HG03432 (cell line): Measurements from ENCODE around the gene COX14.

Experiments used
- ATAC-seq: cut with Tn5 transposase; IDR thresholded peaks from one replicate; pipeline ENCODE4 v1.9.1; 2021; ENCODE audit warnings: mild to moderate bottlenecking, moderate library complexity; ENCODE audit not compliant: unreplicated experiment

Gene COX14

DNA sequence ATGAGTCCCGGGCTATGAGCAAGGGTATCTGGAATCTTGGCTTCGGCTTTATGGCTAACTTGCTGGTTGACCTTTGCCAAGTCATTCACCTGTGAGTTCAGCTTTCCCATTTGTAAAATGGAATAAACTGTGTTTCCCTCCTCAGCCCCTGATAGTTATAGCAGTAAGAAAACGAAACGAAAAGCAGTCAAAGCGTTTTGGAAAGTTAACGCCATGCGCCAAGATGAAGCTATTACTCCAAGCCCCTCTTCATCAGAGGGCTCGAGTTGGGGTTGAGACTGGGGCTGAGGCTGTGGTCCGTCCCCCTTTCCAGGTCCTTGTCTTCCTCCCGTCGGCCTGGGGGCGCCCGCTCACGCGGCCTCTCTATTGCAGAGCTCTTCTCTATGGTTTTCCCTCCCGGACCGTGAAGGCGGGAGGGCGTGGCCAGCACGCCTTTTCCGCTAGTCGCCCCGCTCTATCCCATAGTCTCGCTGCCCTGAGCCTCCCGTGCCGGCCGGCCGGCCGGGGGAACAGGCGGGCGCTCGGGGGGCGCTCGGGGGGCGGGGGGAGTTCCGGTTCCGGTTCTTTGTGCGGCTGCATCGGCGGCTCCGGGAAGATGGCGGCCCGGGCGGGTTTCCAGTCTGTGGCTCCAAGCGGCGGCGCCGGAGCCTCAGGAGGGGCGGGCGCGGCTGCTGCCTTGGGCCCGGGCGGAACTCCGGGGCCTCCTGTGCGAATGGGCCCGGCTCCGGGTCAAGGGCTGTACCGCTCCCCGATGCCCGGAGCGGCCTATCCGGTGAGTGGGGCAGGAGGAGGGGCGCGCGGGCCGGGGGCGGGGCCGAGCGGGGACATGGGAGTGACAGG lies 27.0 kb upstream of the COX14 start, which contains the start of gene SMARCD1:
Gene SMARCD1, plus strand, starts transcription at position 568 of the 840 bp plus-strand sequence. Its CDS starts 28 bp downstream, at position 596.
- ATAC-seq = peak; percentile 83

DNA sequence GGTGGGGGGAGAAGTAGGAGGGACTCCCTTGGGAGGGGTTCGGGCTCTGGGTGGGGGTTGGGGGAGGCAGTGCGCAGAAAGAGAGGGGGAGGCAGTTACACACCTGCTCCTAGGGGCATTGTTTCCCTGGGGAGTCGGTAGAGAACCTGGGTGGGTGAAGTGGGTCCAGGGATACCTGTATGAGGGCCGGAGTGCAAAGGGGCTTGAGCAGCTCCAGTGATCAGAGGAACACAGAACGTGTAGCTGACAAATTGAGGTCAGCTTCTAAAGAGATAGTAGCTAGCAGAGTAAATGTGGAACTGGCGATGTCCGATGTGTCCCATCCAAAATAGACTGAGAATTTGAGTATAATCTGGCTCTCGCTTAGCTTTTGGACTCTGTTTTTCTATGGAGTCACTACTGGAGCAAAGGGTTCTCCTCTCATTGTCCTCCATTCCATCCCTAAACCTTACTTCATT lies 26.4 kb upstream of the COX14 start:
- peak; percentile 3 for ATAC-seq

DNA sequence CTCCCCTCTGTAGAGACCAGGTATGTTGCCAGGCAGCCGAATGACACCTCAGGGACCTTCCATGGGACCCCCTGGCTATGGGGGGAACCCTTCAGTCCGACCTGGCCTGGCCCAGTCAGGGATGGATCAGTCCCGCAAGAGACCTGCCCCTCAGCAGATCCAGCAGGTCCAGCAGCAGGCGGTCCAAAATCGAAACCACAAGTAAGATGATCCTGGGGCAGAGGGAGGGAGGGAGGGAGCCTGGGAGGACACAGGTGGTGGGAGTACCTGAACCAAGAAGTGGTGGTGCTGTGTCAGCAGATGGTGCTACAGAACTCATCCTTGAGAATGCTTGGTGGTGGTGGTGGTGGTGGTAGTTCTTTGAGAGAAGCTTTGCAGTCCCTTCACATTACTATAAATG lies 25.9 kb upstream of the COX14 start:
- no peak for ATAC-seq

DNA sequence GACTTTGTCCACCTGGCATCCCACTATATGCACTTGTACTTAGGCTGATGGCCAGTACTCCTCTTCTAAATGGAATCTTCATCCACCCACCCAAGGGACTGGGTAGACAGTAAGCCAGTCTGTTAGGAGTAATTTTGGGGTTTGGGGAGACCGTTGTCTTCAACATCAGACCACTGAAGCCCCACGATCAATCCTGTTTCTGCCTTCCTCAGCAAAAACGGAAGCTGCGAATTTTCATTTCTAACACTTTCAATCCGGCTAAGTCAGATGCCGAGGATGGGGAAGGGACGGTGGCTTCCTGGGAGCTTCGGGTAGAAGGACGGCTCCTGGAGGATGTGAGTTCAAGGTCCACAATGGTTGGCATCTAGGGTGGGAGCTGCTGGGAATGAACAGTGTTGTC lies 24.9 kb upstream of the COX14 start:
- no peak for ATAC-seq

DNA sequence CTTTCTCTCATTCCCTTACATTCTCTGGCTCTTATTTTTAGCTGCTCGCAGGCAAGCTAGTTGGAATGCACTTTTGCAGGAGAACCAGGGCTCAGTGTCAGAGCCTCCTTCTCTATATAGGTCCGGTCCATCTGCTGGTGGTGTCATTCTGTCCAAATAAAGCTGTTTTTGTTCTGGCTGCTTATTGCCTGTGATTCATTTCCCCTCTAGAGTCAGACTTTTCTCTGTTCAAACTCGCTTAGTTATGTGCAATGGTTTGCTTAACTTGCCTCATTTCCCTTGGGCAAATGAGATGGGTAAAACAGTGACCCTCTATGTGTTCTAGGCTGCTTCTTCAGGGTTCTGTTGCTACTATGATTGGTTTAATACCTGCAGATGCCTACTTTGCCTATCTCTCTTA lies 24.0 kb upstream of the COX14 start:
- ATAC-seq = no peak

DNA sequence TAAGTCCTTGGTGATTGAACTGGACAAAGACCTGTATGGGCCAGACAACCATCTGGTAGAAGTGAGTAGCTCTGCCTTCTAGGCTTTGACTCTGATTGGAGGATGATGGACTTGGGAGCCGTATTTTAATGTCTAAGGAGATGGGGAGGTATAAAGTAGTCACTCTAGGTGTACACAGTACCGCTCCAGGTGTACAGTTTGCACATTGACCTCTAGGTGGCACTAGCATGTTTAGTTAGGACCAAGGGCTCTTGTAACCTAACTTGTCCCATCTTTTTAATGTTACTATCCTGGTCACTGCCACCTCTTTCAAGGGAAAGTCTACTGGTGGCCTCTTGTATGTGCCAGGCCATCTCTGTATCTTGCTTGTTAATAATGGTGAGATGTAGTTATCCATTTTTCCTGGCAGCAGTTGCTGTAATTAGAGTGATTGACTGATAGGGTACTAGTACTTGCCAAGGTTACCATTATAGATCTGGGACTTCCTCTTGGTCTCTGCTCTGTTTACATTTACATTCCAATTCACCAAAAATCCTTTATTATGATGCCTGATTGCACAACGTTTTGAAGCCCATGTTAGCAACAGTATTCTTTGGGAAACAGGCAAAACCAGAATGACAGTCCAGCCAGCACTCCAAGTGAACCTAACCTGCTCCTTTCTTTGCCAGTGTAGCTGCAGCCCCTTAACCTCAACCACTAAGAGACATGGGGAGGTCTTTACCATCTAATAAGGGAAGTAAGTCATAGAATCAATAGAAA lies 23.3 kb upstream of the COX14 start:
- no peak for ATAC-seq

DNA sequence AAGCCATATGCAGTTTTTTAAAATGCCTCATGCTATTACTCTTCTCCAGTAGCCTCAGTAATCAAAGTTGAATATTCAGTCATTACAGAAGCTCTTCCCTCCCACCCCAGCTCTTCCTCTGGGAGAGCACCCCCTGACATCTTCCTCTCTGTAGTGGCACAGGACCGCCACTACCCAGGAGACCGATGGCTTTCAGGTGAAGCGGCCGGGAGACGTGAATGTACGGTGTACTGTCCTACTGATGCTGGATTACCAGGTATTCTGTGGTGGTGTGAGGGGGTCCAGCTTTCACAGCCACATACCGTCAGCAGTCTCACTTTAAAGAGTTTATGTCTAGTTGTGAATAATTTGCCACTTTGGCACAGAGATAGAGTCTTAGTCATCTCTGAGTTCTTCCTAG lies 22.3 kb upstream of the COX14 start:
- no peak for ATAC-seq

DNA sequence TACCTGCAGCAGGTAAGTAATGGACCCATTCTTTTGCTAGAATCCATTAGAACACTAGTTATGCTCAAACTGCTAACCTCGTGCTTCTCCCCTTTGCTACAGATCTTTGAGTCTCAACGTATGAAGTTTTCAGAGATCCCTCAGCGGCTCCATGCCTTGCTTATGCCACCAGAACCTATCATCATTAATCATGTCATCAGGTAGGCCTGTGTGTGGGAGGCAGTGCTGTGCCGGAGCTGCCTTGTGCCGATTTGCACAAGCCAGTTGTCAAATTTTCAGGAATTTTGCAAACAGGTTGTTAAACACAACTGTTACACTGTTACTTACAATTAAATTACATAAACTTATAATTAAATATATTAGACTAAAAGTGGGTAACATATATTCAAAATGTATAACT lies 21.6 kb upstream of the COX14 start:
- ATAC-seq = no peak

DNA sequence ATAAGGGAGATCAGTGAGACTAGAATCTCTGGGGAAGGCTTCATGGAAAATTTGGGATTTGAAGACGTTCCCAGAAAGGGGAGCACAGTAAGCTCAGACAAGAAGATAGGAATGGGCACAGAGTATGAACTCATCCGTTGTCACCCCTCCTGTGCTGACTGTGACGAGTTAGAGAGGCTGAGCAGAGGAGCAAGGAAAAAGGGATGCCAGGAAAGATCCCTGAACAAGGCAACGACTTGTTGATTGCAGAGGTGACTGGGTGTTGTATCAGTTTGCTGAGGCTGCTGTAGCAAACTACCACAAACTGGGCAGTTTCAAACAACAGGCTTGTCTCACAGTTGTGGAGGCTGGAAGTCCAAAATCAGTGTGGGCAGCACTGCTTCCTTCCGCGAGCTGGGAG lies 14.1 kb upstream of the COX14 start:
- ATAC-seq = no peak

DNA sequence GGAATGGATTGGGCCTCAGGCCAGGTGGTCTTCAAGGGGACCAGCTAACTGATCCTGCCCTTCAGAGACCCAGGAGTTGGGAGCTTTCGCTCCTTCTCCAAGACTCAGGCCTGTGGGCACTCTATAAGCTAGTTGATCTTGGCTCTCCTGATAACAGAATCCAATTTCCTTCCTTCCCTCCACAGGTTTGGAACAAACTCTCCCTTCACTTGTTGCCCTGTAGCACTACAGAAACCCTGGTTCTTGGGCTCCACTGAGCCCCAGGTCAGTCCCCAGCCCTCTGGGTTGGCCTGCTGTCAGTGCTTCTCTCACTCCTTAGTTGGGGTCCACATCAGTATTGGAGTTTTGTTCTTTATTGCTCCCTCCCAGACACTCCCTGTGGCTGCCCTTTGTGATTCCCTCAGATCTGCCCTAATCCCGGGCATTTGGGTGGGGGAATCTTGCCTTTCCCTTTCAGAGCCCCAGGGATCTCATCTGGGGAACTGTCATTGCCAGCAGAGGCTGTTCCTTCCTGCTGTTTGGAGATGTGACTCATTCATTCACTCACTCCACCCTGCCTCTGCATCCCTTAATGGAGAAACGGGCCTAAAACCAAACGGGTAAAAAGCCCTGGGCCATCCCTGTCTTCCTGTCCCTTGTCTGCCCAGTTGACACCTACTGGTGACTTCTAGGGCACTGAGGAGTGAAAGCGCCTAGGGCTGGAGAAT lies 12.6 kb upstream of the COX14 start:
- no peak for ATAC-seq

DNA sequence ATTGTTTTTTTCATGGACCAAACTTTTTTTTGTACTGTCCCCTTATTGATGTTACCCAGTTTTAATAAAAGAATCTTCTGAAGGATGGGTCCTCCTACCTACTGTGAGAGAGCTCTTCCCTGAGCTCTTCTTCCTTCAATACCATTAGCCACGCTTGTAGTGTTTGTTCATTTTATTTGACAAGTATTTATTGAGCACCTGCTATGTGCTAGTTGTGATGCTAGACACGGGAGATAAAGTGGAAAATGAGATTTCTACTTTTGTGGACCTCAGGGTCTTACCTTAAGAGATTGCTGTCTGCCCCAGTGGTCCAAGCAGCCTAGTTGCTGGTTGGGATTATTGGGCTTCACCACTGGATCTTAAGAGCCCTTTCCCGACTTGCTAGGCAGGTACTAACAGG lies 11.5 kb upstream of the COX14 start:
- no peak for ATAC-seq

DNA sequence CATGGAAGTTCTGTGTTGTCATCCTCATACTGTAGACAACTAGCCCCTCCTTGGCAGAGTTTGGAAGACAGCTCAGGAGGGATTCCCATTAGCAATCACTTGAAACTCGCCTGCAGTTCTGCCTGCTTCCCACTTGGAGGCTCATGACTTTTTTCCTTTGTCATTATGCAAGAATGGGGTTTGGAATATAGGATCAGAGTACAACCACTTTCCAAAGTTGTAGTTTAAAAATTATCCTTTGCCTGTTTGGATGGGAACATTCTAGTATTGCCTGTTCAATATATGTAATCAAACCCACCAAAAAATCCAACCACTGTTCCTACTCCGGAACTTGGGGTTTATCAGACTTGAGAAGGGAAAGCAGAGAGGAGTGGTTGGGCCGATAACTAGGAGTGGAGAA lies 10.4 kb upstream of the COX14 start:
- no peak for ATAC-seq

DNA sequence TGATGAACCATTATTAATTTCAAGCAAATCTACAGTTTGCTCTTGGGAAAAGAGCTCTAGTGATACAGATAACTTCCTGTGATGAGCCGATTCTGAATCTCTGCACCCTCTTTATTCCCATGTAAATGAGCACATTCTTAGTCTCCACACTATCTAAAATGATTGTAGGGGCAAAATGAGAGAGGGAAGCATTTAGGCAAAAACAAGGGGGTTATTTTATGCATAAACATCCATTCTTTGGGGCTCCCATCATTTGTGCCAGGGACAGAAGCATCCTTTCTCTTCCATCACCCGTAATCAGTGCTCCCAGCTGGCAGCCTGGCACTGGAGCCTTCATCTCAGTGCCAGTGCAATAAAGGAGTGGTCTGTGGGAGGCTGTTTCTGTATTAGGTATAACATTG lies 9.9 kb upstream of the COX14 start:
- no peak for ATAC-seq

DNA sequence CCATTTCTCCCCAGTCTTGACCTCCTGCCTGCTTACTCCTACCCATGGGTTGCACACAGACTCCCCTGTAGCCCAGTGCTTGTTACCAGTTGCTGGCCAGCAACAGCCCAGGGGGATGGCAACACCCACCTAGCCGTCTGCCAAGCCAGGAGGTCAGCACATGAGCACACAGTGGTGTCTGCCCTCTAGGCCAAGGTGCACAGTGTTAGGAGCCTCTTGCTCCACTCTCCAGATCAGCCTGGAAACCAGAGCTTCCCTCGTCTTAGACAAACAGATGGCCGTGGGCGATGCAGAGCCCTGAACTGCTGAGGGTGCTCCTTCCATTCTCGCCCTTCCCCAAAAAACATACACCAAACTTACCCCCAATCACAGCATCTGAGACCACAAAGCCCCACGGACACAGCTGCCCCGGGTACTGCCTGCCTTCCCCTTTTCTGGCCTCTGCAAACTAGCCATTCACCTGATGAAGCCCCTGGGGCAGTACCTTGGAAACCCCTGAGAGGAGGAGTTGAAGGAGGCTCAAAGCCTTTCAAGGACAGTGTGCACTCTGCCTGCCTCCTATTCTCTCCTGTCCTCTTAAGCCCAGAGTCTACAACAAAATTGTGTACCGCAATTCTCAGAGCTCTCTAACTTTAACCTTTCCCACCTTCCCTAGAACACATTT lies 9.3 kb upstream of the COX14 start:
- no peak for ATAC-seq

DNA sequence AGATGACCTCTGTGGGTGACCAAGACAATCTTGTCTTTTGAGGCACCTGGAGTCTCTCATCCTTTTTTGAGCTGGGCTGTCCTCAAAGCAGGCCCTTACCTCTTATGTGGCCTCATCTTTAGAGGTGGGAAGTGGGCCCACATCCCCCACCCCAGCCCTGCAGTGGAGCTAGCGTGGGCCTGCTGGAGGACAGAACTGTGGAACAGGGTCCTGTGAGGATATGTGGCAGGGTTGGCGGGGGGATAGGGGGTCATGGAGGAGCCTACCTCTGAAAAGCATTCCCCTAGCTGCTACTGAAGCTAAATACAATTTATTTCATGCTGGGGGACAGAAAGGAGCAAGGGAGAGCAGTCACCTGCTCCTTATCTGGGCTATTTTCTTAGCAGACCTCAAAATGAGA lies 8.7 kb upstream of the COX14 start:
- no peak for ATAC-seq

DNA sequence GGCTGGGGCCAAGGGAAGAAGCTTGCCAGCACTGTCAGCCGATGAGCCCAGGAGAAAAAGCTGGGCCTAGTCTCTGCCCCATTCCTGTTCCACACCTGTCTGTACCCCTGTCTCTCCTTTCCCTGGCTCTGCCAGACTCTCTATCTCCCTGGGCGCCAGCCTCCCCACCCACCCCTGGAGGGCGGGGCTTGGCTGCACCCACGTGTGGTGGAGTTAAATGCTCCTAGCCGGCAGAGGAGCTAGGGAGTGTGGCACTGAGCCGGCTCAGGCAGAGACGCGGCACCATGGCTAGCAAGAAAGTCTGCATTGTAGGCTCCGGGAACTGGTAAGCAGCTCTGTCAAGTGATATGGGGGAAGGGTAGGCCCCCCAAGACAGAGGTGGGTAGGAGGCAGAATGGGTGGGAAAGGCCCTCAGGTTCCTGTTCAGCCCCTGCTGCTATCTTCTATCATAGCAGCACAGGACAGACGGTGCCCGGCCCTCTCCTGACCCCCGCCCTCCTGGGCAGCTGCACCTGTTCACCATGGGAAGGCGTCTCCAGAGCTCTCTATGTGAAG lies 8.2 kb upstream of the COX14 start, which contains the start of gene GPD1:
Gene GPD1, plus strand, starts transcription at position 242 of the 555 bp plus-strand sequence. Its CDS starts 43 bp downstream, at position 285.
- no peak for ATAC-seq

DNA sequence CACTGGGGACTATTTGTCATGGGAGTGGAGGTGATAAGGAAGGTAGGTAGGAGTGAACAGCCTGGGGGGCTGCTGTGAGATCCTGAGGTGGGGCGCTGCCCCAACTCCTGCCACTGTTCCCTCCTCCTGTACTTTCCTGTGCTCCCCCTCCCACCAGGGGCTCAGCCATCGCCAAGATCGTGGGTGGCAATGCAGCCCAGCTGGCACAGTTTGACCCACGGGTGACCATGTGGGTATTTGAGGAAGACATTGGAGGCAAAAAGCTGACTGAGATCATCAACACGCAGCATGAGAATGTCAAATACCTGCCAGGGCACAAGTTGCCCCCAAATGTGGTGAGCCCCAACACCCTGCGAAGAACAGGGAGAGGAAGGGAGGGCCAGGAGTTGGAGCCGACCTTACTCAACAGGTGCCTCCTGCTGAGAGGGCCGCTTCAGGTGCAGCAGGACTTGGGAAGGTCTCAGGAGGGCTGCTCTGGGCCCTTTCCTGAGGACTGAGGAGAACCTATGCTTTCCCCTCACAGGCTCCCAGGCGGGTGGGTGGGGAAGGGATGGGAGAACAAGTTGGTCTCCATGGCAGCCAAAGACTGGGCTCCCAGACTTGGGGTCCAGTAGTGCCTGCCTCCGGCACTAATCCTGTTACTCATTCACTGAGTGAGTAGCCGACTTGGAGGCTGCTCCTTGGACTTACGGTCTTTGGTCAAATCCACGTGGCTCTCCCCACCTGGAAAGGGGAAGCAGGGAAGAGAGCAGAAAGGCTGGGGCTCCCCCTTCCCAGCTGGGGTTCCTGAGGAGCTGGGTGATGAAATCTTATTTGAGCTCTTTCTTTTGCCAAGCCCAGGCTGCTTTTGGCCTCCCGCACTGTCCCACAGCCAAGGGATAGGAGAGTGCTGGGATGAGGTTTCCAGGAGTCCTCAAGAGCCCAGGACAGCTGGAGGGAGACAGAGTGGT lies 7.3 kb upstream of the COX14 start:
- ATAC-seq = no peak

DNA sequence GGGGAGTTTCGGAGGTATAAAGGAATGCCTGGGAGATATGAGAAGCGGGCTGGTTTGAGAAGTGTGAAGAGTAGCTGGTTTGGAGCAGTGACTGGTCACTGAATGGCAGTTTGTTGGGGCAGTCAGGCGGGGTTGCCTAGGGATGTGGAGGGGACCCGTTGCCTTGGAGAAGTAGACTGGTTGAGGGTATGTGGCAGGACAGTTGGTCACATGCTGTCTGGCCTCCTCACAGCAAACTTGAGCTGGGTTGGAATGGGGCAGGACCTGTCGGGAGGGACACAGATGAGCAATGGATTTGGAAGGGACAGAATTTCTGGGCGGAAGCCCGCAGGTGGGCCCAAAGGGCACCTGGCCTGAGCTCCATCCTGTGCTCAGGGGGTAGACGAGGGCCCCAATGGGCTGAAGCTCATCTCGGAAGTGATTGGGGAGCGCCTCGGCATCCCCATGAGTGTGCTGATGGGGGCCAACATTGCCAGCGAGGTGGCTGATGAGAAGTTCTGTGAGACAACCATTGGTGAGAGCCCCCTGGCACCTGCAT lies 6.1 kb upstream of the COX14 start:
- ATAC-seq = no peak

DNA sequence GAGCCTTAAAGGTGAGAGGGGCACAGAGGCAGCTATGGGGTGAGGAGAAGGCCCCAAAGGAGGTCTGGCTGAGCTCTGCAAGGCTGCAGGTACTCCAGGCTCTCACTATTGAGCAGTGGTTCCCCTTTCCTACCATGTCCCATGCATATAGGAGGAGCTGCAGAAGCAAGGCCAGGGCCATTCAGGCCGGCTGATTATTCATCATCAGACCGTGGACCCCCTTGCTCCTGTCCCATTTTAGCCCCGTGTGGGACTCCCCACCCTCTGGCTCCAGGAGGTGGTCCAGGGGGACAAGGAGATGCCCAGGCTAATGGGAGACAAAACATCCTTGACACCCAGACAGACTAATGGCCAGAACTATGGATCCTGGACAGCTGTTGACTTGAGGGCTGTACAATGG lies 5.1 kb upstream of the COX14 start:
- no peak for ATAC-seq
